Subcutaneous abdominal adipose tissue (tissue), 5 donors: ENCODE measurements around the gene ADAMTS16.

Experiments used
- H3K27ac ChIP-seq: one replicate; pipeline ENCODE4 v1.7.0; 2013; ENCODE audit warnings: low read depth, mild to moderate bottlenecking, inconsistent platforms, low read length, moderate library complexity
- H3K27me3 ChIP-seq, 5 donors: one replicate each; pipeline ENCODE4 v1.7.0; 2013; ENCODE audit warnings: low read length in 5 of 5, inconsistent platforms in 1 of 5; ENCODE audit not compliant: control insufficient read depth in 5 of 5, insufficient read depth in 4 of 5
- H3K36me3 ChIP-seq, 5 donors: one replicate each; pipeline ENCODE4 v1.7.0; 2013; ENCODE audit warnings: low read length in 5 of 5; ENCODE audit not compliant: control insufficient read depth in 5 of 5, insufficient read depth in 5 of 5
- H3K4me1 ChIP-seq, 5 donors: one replicate each; pipeline ENCODE4 v1.7.0; 2013; ENCODE audit warnings: low read length in 5 of 5, mild to moderate bottlenecking in 3 of 5, moderate library complexity in 1 of 5; ENCODE audit not compliant: control insufficient read depth in 5 of 5, insufficient read depth in 5 of 5
- H3K4me3 ChIP-seq, 5 donors: one replicate each; pipeline ENCODE4 v1.7.0; 2013; ENCODE audit warnings: low read length in 5 of 5, low read depth in 1 of 5
- H3K9ac ChIP-seq, 5 donors: one replicate each; pipeline ENCODE4 v1.7.0; 2013; ENCODE audit warnings: low read length in 5 of 5, mild to moderate bottlenecking in 4 of 5, moderate library complexity in 3 of 5
- H3K9me3 ChIP-seq, 5 donors: one replicate each; pipeline ENCODE4 v1.7.0; 2013; ENCODE audit warnings: low read length in 5 of 5; ENCODE audit not compliant: control insufficient read depth in 5 of 5
- donor health status: healthy.
- donor health status: healthy.
- donor health status: healthy.
- donor health status: healthy.
- donor health status: healthy.

Gene ADAMTS16

DNA sequence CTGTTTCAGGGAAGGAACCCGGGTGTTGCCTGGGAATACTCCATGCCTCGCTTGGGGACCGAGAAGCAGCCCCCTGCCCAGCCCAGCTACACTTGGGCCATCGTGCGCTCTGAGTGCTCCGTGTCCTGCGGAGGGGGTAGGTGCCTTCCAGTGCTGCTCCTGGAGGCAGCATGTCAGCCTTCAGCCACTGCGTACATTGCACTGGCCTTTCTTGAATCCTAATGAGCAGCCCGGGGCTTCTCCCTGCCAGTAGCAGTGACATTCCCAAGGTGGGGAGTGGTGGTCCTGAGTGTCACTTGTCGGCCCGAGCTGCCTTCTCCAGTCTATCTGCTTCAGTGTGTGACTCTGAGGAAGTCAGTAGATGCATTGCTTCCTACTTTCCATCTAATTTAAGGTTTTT, 101.9 kb downstream of the ADAMTS16 start:
- Histone ChIP-seq H3K4me3 (no peak overlapping the region), H3K4me1 (no peaks in the 10 kb centered on the region), H3K27ac (no peak overlapping the region), H3K36me3 (no peaks in the 10 kb centered on the region), H3K9me3 (no peaks in the 10 kb centered on the region), H3K9ac (no peak overlapping the region), H3K27me3 (no peaks in the 10 kb centered on the region)

DNA sequence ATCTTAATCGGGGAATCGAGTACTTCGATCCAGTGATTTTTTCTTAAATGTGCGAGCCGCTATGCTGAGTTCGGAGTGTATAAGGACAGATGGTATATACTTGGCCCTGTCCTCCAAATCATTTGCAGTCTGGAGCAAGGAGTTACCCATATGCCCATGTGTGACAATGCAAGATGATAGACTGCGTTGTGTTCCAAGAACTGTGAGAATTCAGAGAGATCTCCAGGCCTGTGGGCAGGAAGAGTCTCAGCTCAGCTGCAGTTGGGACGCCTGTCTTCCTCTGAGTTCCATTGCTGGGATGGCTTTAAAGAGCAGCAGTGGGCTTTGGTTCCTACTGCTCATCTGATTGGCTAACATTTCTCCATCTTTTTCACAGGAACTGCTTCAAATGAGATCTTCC, 106.6 kb downstream of the ADAMTS16 start:
- peaks cover 0 to 2% (median 0%) of the 10 kb centered on the region in 5 donors for H3K9me3 ChIP-seq
- no peaks in the 10 kb centered on the region for H3K36me3 ChIP-seq
- H3K27ac ChIP-seq: no peak overlapping the region
- H3K4me1 ChIP-seq: no peaks in the 10 kb centered on the region
- H3K27me3 ChIP-seq: no peaks in the 10 kb centered on the region
- no peak overlapping the region for H3K4me3 ChIP-seq
- no peak overlapping the region for H3K9ac ChIP-seq

DNA sequence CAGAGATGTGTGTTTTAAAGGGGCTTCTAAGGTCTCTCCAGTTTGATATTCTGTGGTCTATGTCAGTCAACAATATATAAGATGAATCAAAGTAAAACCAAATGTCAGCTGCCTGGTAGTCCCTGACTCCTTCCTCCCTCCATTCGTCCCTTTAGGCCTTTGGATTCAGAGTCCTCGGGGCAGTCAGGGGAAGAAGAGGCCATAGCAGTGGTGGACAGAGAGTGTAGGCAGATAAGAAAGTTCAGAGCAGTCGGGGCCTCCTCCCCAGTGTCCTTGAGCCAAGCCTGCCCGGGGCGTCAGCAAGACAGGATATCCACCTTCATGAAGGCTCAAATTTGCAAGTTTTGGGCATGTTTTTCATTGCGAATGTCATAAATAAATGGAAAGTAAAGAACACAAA, 110.6 kb downstream of the ADAMTS16 start:
- no peak overlapping the region for H3K27ac ChIP-seq
- H3K9me3 ChIP-seq: peaks cover 2 to 14% (median 6%) of the 10 kb centered on the region in 5 donors
- no peaks in the 10 kb centered on the region for H3K27me3 ChIP-seq
- no peak overlapping the region for H3K9ac ChIP-seq
- peaks cover 0 to 5% (median 3%) of the 10 kb centered on the region in 5 donors for H3K4me1 ChIP-seq
- no peaks in the 10 kb centered on the region for H3K36me3 ChIP-seq
- no peak overlapping the region for H3K4me3 ChIP-seq

DNA sequence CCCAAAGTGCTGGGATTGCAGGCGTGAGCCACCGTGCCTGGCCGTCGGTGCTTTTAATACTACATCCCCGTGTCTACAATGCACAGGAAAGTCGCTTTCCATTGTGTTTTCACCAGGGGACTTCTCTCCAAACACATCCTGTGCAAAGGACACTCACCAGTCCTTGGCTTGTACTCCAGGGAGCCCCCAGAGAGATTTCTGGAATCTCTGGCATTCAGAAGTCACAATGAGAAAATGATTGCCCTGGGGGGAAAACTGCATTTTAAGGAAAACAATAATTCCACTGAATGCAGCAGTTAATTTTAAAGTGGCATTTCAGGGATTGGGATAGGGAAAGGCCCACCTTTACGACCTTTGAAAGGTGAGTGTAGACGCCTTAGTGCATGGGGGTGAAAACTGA, 112.0 kb downstream of the ADAMTS16 start:
- Histone ChIP-seq H3K9me3 (peaks cover 8 to 19% (median 10%) of the 10 kb centered on the region in 5 donors), H3K4me3 (no peak overlapping the region), H3K27ac (no peak overlapping the region), H3K36me3 (no peaks in the 10 kb centered on the region), H3K9ac (no peak overlapping the region), H3K27me3 (no peaks in the 10 kb centered on the region), H3K4me1 (peaks cover 0 to 5% (median 3%) of the 10 kb centered on the region in 5 donors)

DNA sequence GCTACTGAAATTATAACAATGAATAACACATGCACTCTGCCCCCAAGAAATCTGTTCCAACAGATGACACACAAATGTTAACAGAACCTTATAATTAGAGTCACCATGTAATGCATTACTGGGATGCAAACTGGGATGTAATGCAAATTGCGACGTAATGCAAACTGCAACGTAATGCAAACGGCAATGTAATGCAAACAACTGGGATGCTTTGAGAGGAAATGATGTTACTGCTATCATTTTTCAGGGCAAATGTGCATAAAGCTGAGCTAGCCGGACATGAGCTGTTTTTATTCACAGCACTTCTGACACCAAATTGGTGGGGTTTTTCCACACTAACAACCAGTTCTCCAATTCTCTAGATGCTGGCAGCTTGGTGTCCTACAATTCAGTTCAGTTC, 117.2 kb downstream of the ADAMTS16 start:
- H3K9me3 ChIP-seq: peaks cover 8 to 19% (median 9%) of the 10 kb centered on the region in 5 donors
- H3K27me3 ChIP-seq: no peaks in the 10 kb centered on the region
- no peaks in the 10 kb centered on the region for H3K36me3 ChIP-seq
- H3K27ac ChIP-seq: no peak overlapping the region
- peaks cover 0 to 3% (median under 1%) of the 10 kb centered on the region in 5 donors for H3K4me1 ChIP-seq
- no peak overlapping the region for H3K9ac ChIP-seq
- H3K4me3 ChIP-seq: no peak overlapping the region

DNA sequence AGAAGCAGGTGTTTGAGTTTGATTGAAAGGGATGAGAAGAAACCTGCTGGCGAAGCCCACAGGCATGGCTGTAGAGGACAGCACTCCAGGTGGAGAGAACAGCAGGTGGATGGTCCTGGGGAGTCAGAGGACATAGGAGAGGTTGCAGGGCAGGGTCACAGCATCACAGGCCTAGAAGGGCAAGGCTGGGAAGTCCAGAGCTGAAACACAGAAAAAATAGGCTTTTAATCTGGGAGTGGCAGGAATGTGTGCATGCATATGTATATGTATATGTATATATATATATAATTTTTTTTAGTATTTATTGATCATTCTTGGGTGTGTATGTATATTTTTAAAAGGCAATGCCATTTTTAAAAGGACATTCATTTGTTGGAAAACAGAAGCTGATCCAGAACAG, 118.4 kb downstream of the ADAMTS16 start:
- Histone ChIP-seq H3K4me1 (peaks cover 0 to 3% (median 0%) of the 10 kb centered on the region in 5 donors), H3K27me3 (no peaks in the 10 kb centered on the region), H3K36me3 (no peaks in the 10 kb centered on the region), H3K9me3 (peaks cover 8 to 16% (median 9%) of the 10 kb centered on the region in 5 donors), H3K27ac (no peak overlapping the region), H3K4me3 (no peak overlapping the region), H3K9ac (no peak overlapping the region)

DNA sequence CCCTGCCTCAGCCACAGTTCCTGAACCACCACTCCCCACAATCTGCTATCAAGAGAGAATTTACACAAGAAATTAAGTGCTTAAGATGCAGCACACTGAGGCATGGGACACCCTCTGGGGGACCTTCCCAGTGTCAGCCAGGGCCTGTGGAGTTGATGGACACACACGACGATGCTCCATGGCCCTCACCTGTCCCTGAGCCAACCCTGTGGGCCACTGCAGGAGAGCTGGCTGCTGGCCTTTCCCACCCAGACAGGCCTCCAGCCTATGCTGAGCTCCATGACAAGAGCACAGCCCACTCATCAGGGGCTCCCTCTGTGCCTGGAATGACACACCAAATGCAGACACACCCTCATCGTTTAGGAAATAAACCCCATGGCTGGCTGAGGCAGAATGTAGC, 124.6 kb downstream of the ADAMTS16 start:
- Histone ChIP-seq H3K27me3 (no peaks in the 10 kb centered on the region), H3K4me1 (peaks cover 0 to 7% (median 0%) of the 10 kb centered on the region in 5 donors), H3K36me3 (no peaks in the 10 kb centered on the region), H3K9me3 (no peaks in the 10 kb centered on the region), H3K4me3 (no peak overlapping the region), H3K9ac (no peak overlapping the region), H3K27ac (no peak overlapping the region)

DNA sequence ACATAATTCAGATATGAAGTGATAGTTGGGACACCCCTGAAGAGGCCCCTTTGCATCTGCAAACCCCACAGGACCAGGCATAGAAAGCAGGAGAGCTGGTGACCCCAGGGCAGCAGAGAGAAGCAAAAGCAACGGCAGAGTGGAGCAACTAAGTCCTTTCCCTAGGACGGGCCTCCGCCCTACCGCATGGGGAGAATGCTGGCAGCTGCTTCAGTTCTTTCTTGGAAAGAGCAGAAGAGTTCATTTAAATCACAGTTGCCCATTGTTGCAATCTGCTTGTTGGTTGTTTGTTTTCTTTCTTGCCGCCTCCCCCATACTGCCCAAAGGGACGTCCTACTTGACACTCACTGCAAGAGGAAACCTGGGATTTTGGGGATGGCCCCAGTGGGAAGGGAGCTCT, 126.2 kb downstream of the ADAMTS16 start:
- Histone ChIP-seq H3K4me3 (no peak overlapping the region), H3K9ac (no peak overlapping the region), H3K27ac (no peak overlapping the region), H3K4me1 (peaks cover 0 to 13% (median 6%) of the 10 kb centered on the region in 5 donors), H3K36me3 (no peaks in the 10 kb centered on the region), H3K27me3 (no peaks in the 10 kb centered on the region), H3K9me3 (peaks cover 0 to 2% (median 0%) of the 10 kb centered on the region in 5 donors)

DNA sequence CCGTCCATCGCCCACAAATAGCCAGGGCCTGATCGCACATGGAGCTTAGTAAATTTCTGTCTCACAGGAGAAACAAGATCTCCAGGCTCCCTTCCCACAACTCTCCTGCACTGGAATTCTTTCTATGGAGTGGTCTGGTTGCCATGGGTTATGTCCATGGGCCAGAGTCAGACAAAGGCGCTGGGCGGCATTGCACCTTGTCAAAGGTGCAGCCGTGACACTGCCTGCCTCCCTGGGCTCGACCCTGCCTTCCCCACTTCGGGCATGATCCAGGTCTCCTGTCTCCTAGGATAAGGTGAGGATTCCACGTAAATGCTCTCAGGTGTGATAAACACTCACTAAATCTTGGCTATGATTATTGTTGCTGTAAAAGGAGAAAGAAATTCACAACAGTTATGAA, 130.0 kb downstream of the ADAMTS16 start:
- H3K27me3 ChIP-seq: no peaks in the 10 kb centered on the region
- H3K9ac ChIP-seq: no peak overlapping the region
- no peak overlapping the region for H3K27ac ChIP-seq
- peaks cover 0 to 19% (median 10%) of the 10 kb centered on the region in 5 donors for H3K4me1 ChIP-seq
- H3K9me3 ChIP-seq: peaks cover 0 to 2% (median 0%) of the 10 kb centered on the region in 5 donors
- H3K36me3 ChIP-seq: no peaks in the 10 kb centered on the region
- no peak overlapping the region for H3K4me3 ChIP-seq

DNA sequence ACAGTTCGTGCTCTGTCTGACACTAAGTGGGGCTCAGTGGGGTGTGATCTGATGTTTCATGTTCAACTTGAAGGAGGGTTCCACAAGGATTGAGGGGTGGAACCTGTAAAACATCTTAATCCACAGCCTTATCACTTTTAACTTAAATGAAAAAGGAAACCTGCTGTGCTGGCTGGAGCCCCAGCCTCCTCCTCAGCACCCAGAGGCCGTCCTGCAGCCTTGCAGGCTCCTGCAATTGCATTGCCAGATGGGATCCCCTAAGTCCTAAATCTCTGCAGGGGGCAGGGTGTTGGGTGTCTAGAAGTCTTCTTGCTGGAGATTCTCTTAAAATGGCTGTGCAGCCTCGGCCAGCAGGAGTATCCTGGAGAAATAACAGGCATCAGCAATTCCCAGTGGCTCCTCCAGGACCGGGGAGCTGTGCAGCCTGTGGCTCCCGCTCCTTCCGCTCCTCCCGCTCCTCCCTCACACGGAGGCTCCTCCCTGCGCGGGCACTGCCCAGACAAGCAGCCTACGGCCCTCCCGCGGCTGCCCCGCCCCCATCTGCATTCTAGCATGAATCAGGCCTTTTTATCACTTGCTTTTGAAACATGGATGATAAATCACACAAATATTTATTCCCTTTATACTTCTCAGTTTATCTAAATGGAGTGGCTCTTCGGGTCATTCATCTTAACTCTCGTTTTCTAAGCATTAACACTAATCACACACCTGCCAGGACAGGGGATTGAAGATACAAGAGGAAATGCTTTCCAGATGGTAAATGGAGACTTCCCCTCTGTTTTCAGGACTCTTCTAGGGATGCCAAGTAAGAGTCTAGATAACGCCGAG, 131.0 kb downstream of the ADAMTS16 start:
- no peaks in the 10 kb centered on the region for H3K36me3 ChIP-seq
- peak overlapping the region in 2 of 5 donors; percentile 16 to 34 for H3K9ac ChIP-seq
- no peak overlapping the region for H3K27ac ChIP-seq
- H3K4me1 ChIP-seq: peaks cover 0 to 18% (median 10%) of the 10 kb centered on the region in 5 donors
- H3K27me3 ChIP-seq: no peaks in the 10 kb centered on the region
- H3K4me3 ChIP-seq: peak overlapping the region in 2 of 5 donors; percentile 30 to 31
- H3K9me3 ChIP-seq: peaks cover 0 to 2% (median 0%) of the 10 kb centered on the region in 5 donors
